Peyer's patch (tissue), 4 donors: Measurements from ENCODE around the gene ACVR1C.

Experiments
- CTCF ChIP-seq, 6 experiments: fragments of 450-650 bp in 4 of 6; fragments of 200-600 bp in 2 of 6; sonication (generic) in 1 of 6; IDR thresholded peaks; one replicate each; pipeline ENCODE4 v1.5.1; 2017 to 2019; ENCODE audit warnings: antibody characterized with exemption in 6 of 6, mild to moderate bottlenecking in 3 of 6, moderate library complexity in 1 of 6
- POLR2A ChIP-seq, 2 donors: fragments of 450-650 bp; IDR thresholded peaks; one replicate each; pipeline ENCODE4 v1.5.1; 2017; ENCODE audit warnings: antibody characterized with exemption in 2 of 2, mild to moderate bottlenecking in 2 of 2, moderate library complexity in 2 of 2

- TF ChIP-seq CTCF (IDR thresholded peaks at IDR 0.05) (no peak), POLR2A (IDR thresholded peaks at IDR 0.05) (no peak)
Observed at GRCh38 chr2:157559890-157560289, 68.8 kb downstream of the ACVR1C start.
